ENCODE measurements around the gene TMEM131.

The TMEM131 gene

DNA sequence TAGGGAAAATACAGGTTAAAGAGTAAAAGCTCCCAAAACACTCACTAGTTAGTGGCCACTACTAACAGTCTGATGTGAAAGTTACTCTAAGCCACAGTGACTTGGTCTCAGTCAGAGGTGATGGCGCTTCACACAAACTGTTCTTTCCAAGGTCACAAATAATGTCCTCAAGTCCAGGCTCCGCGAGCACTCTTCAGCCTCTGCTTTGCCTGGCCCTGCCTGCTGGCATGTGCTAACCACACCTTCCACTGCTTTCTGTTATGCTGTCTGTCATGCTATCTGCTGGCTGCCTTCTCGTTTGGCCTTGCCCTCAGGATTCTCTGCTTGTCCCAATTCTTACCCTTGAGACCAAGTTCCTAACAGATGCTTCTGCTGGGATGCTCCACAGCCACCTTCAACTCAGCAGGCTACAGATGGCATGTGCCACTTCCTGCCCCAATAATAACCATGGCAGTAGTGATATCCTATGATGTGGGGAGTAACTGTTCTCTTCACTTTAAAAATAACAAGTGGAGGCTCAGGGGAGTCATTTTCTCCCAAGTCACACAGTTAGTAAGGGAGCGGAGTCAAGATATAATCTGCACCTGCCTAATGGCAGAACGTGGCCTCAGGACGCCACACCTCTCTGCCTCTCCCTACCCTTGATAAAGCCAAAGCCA is 206.6 kb downstream of the TMEM131 start:
- DNase-seq, result no peak

DNA sequence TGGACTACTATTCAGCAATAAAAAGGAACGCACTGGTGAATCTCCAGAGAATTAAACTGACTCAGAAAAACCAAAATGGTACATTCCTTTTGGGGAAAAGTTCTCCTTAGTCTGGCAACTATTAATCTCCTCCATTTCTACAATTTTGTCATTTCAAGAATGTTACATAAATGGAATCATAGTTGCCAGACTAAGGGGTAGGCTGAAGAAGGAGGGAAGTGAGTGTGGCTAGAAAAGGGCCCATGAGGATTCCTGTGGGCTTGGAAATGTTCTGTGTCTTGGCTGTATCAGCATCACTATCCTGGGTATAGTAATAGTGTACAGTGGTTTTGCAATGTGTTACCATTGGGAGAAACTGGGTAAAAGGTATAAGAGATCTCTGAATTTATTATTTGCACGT is 209.9 kb downstream of the TMEM131 start:
- DNase-seq, result no peak

DNA sequence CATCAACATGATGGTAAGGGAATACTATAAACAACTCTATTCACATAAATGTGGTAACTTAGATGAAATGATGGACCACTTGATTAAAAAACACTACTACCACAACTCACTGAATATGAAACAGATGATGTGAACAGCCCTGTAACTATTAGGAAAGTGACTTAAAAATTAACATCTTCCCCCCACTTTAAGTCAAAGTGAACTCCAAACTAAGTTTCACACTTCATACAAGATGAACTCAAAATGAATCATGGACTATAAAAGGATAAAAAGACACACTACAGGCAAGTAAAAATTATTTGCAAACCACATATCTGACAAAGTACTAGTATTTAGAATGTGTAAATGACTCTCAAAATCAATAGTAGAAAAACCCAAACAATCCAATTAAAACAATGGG is 210.8 kb downstream of the TMEM131 start:
- no peak for DNase-seq

DNA sequence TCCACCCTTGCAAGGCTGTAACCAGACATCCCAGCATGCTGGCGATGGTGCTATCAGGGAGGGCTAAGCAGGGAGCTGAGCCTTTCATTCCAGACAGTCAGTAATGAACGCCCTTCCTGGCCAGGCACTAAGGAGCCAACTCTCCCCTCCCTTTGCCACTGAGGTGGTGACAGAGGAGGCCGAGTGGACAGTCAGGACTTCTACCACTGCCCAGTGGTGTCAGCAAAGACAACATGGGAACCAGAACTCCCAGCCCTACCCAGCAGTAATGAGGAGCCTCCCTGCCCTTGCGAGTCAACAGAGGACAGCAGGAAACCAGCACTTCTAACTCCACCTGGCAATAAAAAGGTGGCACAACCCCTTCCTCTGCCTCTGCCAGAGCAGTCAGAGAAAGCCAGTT is 213.8 kb downstream of the TMEM131 start:
- DNase-seq, result no peak

DNA sequence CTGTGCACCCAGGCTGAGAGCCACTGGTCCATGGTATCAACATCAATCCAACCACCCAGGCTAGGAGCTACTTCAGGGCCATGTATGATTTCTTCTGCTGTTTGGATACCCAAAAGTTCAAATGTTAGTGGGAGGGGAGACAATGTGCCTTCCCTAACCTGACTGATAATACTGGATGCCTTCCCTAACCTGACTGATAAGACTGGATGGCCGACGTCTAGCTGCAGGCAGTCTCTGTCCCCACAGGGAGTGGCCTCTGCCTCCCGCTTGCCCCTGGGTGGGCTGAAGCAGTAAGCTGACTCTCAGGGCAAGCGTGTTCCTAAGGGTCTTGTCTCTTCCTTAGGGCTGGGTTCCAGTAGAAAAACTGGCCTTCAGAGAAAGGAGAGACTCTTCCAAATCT is 216.6 kb downstream of the TMEM131 start:
- DNase-seq, result no peak

DNA sequence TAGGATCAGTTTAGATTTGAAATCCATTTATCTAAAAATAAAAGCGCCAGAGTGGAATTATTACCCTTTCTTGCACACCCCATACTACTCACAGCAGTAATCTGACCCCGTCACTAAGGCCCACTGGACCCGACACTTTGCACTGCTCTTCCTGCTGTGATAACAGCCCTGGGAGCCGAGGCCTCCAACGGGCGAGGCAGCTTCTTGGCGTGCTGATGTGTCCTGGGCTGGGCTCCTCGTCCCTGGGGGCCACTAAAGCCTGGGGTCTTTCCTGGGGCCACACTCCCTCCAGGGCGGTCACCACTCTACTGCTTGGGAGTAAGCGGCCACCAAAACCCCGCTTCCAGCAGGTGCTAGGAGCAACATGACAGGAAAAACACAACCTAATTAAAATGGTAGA is 220.7 kb downstream of the TMEM131 start:
- no peak for DNase-seq

DNA sequence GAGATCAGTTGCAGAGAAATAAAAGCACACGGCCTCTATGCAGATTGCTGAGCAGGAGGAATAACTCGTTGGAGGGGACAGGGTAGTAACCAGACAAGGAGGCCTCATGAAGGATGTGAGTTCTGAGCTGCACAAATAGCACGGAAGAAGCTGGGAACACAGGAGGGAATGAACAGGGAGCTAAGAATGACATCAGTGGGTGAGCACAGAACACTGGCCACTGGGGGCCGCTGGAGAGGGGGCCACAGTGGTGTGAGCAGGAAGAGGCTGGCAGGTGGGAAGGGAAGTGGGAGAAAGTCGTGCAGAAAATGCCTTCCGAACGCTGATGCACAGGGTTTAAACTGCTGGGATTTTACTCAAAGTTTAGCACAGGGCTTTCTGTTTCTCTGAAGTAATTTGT is 221.3 kb downstream of the TMEM131 start:
- DNase-seq, result no peak

DNA sequence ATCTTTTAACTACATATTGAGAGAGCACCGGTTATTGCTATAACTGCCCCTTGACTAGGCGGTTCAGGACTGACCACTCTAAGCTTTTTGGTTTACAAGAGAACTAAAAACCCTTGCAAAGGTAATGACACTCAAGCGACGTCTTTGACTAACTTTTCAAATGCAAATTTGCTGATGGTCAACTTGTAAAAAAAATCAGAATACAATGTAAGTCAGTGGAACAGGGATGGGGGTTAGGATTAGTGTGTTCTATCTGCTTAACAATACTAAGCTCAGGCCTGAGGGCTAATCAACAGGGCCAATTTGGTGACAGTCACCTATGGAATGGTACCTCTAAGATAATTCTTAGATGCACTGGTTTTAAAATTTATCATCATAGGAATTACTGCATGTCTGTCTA is 225.3 kb downstream of the TMEM131 start:
- no peak for DNase-seq

DNA sequence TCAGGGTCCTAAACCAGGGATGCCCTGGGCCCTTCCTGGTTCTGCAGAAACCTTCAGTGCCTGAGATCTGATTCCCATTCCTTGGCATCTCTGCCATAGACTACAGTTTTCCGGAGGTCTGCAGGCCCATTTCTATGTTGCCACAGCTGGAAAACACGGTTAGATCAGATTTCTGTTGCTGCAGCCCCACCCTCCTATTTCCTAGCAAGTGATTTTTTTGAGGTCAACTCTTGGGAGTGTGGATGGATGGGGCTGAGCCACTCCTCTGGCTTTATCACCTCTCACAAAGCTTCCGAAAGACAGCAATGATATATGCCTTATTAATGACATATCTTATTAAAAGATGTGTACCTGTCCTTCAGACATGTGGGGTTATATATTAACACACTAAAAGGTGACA is 226.0 kb downstream of the TMEM131 start:
- no peak for DNase-seq

DNA sequence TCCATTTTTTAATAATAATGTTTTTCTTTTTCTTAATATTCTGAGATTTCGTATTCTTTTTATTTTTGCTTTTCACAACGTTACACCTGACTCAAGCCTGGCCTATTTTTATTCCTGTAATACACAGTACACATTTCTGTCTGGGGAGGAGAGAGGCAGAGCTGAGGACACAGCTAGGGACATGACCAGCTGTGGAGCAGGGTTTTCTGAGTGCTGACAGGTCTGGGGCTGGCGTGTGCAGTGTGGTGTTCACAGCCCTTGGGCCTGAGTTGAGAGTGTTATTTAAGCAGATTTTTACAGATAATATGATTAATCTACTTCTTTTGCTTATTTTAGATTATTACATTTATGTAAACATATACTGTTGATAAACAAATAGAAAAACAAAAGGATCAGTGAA is 226.4 kb downstream of the TMEM131 start:
- DNase-seq, result no peak

DNA sequence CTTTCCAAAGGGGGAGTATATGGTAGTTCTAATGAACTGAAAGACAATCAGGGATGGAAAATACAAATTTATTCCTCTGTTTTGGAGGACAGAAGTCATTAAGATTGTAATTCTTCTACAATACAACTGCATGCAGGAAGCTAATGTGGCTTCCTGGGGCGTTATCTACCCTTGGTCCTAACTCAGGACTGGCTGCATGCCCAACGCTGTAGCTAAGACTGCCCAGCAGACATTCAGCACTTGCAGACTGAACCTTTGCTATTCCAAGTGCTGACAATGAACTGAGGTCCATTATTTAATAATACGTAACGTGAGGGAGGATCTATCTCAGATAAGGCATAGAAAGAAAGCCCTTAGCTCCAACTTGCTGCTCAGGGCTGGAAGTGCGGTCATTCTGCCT is 229.2 kb downstream of the TMEM131 start:
- DNase-seq, result no peak

DNA sequence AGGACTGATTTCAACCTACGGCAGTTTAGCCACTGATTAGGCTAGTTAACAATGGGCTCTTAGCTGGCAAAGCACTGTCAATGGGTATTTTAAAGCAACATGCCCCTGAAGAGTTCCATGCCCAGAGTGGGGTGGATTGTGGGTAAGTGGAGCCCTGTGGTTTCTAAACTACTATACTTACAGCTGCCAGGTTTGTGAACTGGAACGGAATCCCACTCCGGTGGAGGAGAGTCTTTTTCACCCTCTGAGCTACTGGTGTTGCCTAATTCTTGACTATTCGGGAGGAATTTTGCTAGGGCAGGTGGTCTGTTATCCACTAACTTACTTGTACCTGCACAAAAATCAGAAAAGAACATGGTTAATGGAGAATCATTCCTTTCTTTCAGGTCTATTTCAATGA is 229.8 kb downstream of the TMEM131 start:
- DNase-seq, result no peak

DNA sequence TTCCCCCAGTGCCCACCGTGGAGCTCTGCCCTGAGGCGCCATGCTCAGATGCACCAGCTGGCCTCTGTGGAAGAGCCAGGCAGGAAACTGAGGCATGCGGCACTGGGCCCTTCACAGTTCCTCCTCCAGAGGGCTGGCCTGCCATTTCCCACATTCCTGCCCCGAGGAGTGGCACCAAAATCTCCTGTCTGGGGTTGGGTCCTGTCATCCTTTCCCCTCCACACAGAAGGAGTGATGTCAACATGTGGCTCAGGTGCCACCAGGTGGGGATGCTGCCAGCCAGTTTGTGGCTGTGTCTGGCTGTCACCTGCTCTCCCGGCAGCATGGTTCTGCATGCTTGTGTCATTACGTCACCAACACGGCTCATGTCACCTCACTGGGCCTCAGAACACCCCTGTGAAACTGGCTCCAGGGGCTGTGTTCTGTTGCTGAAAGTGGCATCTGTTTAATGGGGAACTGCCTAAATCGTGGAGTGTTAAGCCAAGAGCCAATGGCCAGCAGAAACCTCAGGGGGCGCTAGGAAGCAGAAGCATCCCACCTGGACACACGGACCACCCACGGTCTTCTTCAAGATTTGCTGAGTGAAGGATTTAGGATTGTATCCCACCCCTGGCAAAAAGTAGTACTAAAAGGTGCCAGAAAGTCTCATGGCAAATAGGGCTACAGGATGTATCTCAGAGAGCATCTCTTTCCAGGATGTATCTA is 231.0 kb downstream of the TMEM131 start:
- DNase-seq, result no peak

DNA sequence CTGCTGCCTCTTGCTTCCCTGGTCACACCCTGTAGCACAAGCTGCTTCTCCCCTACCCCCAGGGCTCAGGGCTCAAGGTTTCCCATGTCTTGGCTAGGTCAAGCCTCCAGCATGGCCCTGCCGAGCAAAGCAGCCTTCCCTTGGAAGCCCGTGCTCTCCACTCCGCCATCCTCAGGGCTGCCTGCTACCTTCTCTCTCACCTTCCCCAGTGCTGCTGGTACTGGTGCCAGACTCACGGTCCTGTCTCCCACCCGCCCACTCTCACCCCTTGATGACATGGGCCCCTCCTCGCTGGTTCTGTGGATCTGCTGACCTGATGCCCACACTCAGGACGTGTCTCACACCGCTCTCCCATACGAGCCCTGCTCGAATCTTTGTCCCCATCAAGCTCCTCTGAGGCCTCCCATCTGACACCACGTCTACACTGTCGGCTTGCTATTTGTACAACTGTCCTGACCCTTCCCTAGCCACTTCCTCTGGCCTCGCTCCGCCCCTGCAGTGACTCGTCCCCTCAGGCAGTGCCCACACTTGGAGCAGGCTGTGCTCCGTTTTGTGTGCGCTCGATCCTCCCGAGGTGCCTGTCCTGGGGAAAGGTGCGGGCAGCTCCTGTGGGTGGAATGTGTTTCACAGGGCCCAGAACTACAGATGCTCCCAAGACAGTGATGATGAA is 232.4 kb downstream of the TMEM131 start:
- no peak for DNase-seq

DNA sequence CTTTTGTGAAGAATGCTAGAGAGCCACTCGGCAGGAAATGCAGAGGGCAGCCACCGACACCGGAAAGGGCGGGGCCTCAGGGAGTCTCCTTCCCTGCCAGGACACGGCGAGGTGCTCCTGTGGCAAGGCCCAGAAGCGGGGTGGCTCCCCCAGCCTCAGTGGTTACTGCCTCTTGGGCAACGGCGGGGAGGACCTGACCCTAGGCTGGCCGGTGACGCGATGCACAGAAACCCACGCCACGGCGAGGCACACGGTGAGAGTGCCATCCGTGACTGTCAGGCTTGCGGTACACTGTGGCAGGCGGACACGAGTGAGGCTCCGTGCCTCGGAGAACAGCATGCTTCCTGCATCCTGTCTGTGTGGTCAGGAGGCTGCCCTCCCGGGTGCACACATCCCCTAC is 234.6 kb downstream of the TMEM131 start:
- no peak for DNase-seq

DNA sequence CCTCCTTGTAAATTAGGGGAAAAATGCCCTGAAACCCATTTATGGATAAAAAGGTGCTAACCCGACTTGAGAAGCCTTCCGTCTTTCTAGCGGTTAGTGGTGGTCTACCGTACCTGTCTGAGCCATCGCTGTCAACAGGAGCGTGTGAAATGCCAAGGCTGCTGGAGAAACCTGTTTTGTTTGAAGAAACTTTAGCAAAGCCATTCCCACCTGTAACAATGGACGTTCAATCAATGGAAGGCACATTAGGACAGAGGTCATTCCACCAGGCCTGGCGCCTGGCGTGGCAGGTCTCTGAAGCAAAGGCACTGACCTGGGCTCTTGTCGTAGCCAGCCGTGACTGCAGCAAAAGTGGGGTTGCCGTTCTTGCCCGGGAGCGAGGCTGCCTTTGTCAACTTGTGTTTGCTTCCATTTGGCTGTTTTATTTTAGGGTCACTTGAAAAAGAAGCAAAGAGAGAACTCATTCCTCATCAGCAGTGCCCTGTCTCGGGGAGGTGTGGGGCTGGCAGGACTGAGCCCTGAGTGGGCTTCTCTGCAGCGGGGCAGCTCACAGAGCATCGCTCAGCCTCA is 235.2 kb downstream of the TMEM131 start:
- no peak for DNase-seq

DNA sequence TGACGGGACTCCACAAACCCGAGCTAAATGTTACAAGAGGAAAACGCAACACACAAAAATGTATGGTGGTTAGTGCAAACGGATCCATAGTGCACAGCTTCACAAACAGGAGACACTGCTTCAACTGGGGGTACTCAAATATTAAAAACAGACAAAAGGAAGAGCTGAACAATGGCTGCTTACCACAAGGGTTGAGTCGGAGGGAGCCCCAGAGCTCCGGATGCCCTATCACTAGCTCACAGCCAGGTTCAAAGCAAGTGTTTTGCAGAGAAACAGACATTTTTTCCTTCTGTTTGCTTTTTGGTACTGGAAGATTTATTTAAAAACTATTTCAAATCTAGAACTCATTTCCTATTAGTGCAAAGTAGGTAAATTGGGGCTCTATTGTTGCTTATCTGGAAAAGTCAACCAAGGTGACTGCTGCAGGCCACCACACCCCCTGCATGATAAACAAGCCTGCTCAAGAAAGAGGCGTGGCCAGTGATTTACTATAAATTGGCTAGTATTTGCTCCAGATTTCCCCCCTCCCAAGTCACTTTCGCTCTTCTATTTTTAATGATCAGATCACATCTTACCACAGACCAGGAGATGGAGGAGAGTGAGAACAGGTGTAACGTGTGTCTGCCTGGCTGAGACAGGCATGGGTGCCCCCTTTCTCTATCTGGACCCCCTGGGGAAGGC is 235.9 kb downstream of the TMEM131 start:
- DNase-seq, result no peak

DNA sequence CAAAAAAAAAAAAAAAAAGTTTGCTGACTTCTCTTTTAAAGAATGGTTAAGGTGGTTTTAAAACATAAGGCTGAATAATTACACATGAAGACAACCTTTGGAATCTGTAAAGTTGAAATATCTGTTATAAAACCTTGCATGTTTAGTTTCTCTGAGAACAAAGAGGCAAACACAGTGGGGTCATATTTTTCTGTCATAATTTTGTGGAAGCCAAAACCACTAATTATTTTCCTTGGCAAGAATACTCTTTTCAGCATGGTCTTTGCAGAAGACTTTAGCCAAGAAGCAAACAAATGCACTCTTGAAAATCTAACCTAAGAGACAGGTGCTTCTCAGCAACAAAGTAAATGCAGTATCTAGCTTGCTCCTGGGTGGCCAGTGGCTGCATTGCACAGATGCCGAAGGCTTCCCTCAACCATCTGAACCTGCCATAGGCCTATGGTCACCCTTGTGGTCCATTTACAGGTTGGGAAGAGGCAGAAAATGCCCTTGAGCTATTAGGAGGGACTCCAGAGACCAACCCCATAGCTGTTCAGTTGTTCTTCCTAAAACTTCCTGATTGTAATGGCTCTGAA is 237.5 kb downstream of the TMEM131 start:
- no peak for DNase-seq

DNA sequence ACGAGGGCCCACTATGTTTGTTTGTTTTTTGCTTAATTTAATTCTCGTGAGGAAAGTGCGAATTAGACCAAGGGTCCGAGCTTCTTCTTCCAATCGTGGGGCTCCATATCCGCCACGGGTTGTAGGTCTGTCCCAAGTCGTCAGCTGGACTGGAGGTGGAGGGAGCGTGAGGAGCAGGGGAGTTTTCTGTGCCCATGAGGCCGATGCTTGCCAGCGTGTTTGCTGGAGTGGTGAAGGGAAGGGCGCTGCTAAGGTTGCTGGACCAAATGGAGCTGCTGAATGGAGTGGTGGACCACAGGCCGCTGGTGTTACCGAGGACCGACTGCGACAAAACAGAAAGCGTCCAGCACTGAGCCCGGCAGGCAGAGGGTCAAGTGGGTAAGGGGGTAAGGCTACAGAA is 238.7 kb downstream of the TMEM131 start:
- DNase-seq, result no peak

DNA sequence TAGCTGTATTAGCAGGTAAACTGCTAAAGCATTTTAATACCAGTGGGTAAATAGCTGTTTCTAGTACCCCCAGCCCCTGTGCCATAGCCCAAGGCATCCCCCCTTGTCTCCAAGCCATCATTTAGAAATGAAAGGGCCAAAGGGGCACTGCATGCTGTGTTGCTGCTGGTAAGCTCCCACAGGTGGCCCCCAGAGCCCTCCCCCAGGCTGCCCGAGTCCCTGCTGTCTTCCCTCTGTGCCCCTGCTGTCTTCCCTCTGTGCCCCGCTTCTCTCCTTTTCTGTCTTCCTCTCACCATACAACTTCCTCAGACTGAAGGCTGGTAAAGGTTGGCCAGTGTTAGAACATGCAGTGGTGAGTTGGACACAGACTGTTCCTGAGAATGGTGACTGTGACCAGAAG is 240.3 kb downstream of the TMEM131 start:
- DNase-seq, result no peak

DNA sequence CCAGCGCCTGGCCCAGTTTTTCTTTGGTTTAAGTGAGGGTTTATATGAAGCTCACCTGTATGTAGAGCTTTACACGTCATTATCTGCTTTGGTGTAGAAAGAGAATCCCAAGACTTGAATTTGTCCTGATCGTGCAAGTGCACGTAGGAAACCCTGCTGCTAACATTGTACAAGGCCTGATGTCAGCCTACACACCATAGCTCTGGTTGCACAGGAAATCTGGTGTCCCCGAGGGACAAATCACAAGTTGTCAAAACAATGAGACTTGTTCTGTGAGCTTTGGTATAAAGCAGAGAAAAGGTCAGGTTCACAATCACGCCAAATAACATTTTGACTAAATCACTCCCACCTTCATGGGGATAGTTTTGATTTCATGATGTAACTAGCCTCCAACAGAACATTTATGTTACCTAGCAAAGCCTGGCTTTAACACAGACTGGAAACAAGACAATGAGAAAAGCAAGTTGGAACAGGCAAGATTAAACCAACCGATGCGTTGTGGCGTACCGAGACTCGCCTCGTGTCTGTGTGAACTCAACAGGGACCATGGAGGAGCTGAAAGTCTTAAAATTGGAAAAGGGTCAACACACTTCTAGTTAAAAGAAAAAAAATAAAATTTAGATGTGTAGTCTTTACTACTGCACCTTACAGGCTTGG is 240.9 kb downstream of the TMEM131 start:
- DNase-seq, result peak; percentile 45

Measured in NCI-H2171 (cell line).